ENCODE results near the gene OCLN. TPM values are rescaled to one million over a fixed set of nuclear protein-coding genes. Genes with fewer than 3 reads are reported as not detected.

Gene OCLN, protein sequence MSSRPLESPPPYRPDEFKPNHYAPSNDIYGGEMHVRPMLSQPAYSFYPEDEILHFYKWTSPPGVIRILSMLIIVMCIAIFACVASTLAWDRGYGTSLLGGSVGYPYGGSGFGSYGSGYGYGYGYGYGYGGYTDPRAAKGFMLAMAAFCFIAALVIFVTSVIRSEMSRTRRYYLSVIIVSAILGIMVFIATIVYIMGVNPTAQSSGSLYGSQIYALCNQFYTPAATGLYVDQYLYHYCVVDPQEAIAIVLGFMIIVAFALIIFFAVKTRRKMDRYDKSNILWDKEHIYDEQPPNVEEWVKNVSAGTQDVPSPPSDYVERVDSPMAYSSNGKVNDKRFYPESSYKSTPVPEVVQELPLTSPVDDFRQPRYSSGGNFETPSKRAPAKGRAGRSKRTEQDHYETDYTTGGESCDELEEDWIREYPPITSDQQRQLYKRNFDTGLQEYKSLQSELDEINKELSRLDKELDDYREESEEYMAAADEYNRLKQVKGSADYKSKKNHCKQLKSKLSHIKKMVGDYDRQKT
- 1.1 TPM for polyA plus RNA-seq (2013, experiment 1 of 2)
- 1.4 TPM for polyA plus RNA-seq (2013, experiment 2 of 2)

DNA sequence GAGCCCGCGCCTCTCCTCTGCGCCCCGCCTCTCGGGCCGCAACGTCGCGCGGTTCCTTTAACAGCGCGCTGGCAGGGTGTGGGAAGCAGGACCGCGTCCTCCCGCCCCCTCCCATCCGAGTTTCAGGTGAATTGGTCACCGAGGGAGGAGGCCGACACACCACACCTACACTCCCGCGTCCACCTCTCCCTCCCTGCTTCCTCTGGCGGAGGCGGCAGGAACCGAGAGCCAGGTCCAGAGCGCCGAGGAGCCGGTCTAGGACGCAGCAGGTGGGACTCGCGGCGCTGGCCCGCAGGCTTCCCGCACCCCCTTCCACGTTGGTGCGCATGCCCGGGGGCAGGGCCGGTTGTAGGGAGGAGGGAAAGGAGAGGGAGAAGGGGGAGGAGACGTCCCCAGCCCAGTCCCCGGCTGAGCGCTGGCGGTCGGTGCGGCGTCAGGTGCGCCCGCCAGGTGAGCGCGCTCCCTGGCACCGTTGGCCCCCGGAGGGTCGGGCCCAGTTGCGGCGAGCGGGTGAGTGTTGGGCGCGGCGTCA, at the start of gene OCLN:
Gene OCLN, plus strand, starts transcription at position 400 of the 532 bp plus-strand sequence. CDS start 11,455 bp downstream, outside the sequence.
- H3K9ac ChIP-seq (ENCODE audit: low read length), result peak within 1 kb of the TSS; percentile 61
- H3K23ac ChIP-seq (ENCODE audit: low read length in 2 of 2), result peak within 1 kb of the TSS in 1 of 2 experiments; percentile 85
- peak within 1 kb of the TSS; percentile 65 for H2BK15ac ChIP-seq (ENCODE audit: low read depth, poor library complexity, severe bottlenecking)
- H2BK120ac ChIP-seq (ENCODE audit: low read depth, low read length), result peak within 1 kb of the TSS; percentile 44
- H3K27ac ChIP-seq (ENCODE audit: low read length, poor library complexity, severe bottlenecking), result no peak within 1 kb of the TSS
- H3K9me3 ChIP-seq (ENCODE audit: control insufficient read depth, low read length), result no peaks in the 10 kb centered on the region
- H3K27me3 ChIP-seq (ENCODE audit: control insufficient read depth in 1 of 2, insufficient read depth in 1 of 2, low read length in 2 of 2), result peaks cover 0 to 63% of the 10 kb centered on the region in 2 experiments
- peak within 1 kb of the TSS; percentile 97 for H3K4me2 ChIP-seq (ENCODE audit: low read length, poor library complexity, severe bottlenecking)
- H3K4me3 ChIP-seq (ENCODE audit: insufficient read depth in 1 of 2, low read depth in 1 of 2, low read length in 2 of 2), result peak within 1 kb of the TSS; percentile 82 to 86
- H4K91ac ChIP-seq (ENCODE audit: low read length), result no peak within 1 kb of the TSS
- H3K4me1 ChIP-seq (ENCODE audit: control insufficient read depth, insufficient read depth, low read depth, low read length), result peaks cover 18% of the 10 kb centered on the region
- no peak for DNase-seq
- H3K14ac ChIP-seq (ENCODE audit: low read length in 2 of 2), result peak within 1 kb of the TSS in 1 of 2 experiments; percentile 20
- H2BK12ac ChIP-seq (ENCODE audit: low read length in 2 of 2), result peak within 1 kb of the TSS in 1 of 2 experiments; percentile 11
- H2AK5ac ChIP-seq (ENCODE audit: low read length, severe bottlenecking), result no peak within 1 kb of the TSS
- H4K8ac ChIP-seq (ENCODE audit: low read length), result no peak within 1 kb of the TSS
- peak within 1 kb of the TSS; percentile 48 for H2BK5ac ChIP-seq (ENCODE audit: low read depth, low read length, poor library complexity, severe bottlenecking)
- WGBS, result 1% methylated on average over 29 of the region's 56 CpGs
- H2AFZ ChIP-seq (ENCODE audit: low read depth, low read length), result peak within 1 kb of the TSS; percentile 74
- H3K18ac ChIP-seq (ENCODE audit: low read depth in 1 of 2, low read length in 2 of 2), result peak within 1 kb of the TSS in 1 of 2 experiments; percentile 64
- H3K4ac ChIP-seq (ENCODE audit: low read depth in 1 of 2, low read length in 2 of 2), result peak within 1 kb of the TSS in 1 of 2 experiments; percentile 68
- peaks cover 2% of the 10 kb centered on the region for H3K79me1 ChIP-seq (replicated peaks; ENCODE audit: low read length, poor library complexity, severe bottlenecking)
- H3K36me3 ChIP-seq (ENCODE audit: control insufficient read depth in 1 of 2, insufficient read depth in 2 of 2, low read depth in 1 of 2, low read length in 2 of 2), result no peaks in the 10 kb centered on the region

DNA sequence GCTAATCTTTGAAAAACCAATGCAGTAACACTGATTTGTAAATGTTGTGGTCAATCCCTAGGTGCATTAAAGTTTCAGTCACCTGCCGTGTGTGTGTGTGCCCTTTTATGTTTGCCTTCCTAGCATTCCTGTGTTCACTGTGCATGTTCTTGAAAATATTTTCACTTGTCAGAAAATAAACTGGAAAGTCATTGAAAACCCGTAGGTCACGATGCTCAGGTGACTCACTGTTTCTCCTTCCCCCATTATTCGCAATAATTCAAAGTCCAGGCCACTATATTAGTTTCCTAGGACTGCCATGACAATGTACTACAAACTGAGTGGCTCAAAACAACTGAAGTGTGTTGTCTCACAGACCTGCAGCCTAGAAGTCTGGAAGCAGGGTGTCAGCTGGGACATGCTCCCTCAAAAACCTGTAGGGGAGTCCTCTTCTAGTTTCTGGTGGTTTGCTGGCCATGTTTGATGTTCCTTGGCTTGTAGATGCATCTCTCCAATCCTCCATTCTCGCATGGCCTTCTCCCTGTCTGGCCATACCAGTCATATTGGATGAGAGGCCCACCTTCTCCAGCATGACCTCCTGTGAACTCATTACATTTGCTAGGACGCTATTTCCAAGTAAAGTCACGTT, 48.3 kb upstream of the OCLN start:
- no peak overlapping the region for H3K18ac ChIP-seq (ENCODE audit: low read depth in 1 of 2, low read length in 2 of 2)
- H3K4me3 ChIP-seq (ENCODE audit: insufficient read depth in 1 of 2, low read depth in 1 of 2, low read length in 2 of 2), result no peak overlapping the region
- DNase-seq, result no peak
- no peak overlapping the region for H2BK12ac ChIP-seq (ENCODE audit: low read length in 2 of 2)
- H4K91ac ChIP-seq (ENCODE audit: low read length), result no peak overlapping the region
- no peak overlapping the region for H4K8ac ChIP-seq (ENCODE audit: low read length)
- H3K4me2 ChIP-seq (ENCODE audit: low read length, poor library complexity, severe bottlenecking), result no peak overlapping the region
- no peaks in the 10 kb centered on the region for H3K27me3 ChIP-seq (ENCODE audit: control insufficient read depth in 1 of 2, insufficient read depth in 1 of 2, low read length in 2 of 2)
- H3K23ac ChIP-seq (ENCODE audit: low read length in 2 of 2), result no peak overlapping the region
- peaks cover 3% of the 10 kb centered on the region for H3K4me1 ChIP-seq (ENCODE audit: control insufficient read depth, insufficient read depth, low read depth, low read length)
- no peak overlapping the region for H2AFZ ChIP-seq (ENCODE audit: low read depth, low read length)
- no peak overlapping the region for H2BK5ac ChIP-seq (ENCODE audit: low read depth, low read length, poor library complexity, severe bottlenecking)
- no peak overlapping the region for H3K9ac ChIP-seq (ENCODE audit: low read length)
- no peaks in the 10 kb centered on the region for H3K79me1 ChIP-seq (replicated peaks; ENCODE audit: low read length, poor library complexity, severe bottlenecking)
- no peak overlapping the region for H3K27ac ChIP-seq (ENCODE audit: low read length, poor library complexity, severe bottlenecking)
- WGBS, result 93% methylated on average over 5 of the region's 7 CpGs
- no peak overlapping the region for H3K14ac ChIP-seq (ENCODE audit: low read length in 2 of 2)
- H2BK120ac ChIP-seq (ENCODE audit: low read depth, low read length), result no peak overlapping the region
- H2AK5ac ChIP-seq (ENCODE audit: low read length, severe bottlenecking), result no peak overlapping the region
- H3K9me3 ChIP-seq (ENCODE audit: control insufficient read depth, low read length), result no peaks in the 10 kb centered on the region
- H2BK15ac ChIP-seq (ENCODE audit: low read depth, poor library complexity, severe bottlenecking), result no peak overlapping the region
- no peaks in the 10 kb centered on the region for H3K36me3 ChIP-seq (ENCODE audit: control insufficient read depth in 1 of 2, insufficient read depth in 2 of 2, low read depth in 1 of 2, low read length in 2 of 2)
- no peak overlapping the region for H3K4ac ChIP-seq (ENCODE audit: low read depth in 1 of 2, low read length in 2 of 2)

DNA sequence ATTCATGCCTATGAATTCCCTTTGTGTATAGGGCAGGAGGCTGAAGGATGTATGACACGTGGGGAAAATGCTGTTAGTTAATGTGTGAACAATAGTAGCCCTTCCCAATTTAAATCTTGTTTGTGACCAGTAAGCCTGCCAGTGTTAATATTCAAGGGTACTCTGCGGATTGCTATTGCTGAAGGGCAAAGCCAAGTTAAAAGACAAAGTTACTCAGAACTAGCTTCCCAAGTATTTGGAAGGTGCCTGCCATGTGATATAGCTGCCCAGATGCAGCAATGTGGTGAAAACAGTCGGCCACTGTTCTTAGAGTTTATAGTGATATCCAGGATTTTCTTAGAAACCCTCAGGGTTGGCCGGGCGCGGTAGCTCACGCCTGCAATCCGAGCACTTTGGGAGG, 43.1 kb upstream of the OCLN start:
- H3K9me3 ChIP-seq (ENCODE audit: control insufficient read depth, low read length), result no peaks in the 10 kb centered on the region
- no peak overlapping the region for H3K18ac ChIP-seq (ENCODE audit: low read depth in 1 of 2, low read length in 2 of 2)
- no peak overlapping the region for H3K4ac ChIP-seq (ENCODE audit: low read depth in 1 of 2, low read length in 2 of 2)
- H2BK12ac ChIP-seq (ENCODE audit: low read length in 2 of 2), result no peak overlapping the region
- no peak overlapping the region for H3K4me2 ChIP-seq (ENCODE audit: low read length, poor library complexity, severe bottlenecking)
- H3K36me3 ChIP-seq (ENCODE audit: control insufficient read depth in 1 of 2, insufficient read depth in 2 of 2, low read depth in 1 of 2, low read length in 2 of 2), result no peaks in the 10 kb centered on the region
- peaks cover under 1% of the 10 kb centered on the region for H3K4me1 ChIP-seq (ENCODE audit: control insufficient read depth, insufficient read depth, low read depth, low read length)
- H3K23ac ChIP-seq (ENCODE audit: low read length in 2 of 2), result no peak overlapping the region
- no peak overlapping the region for H4K91ac ChIP-seq (ENCODE audit: low read length)
- no peak for DNase-seq
- no peak overlapping the region for H2AFZ ChIP-seq (ENCODE audit: low read depth, low read length)
- no peak overlapping the region for H3K27ac ChIP-seq (ENCODE audit: low read length, poor library complexity, severe bottlenecking)
- no peak overlapping the region for H4K8ac ChIP-seq (ENCODE audit: low read length)
- no peak overlapping the region for H3K14ac ChIP-seq (ENCODE audit: low read length in 2 of 2)
- H3K79me1 ChIP-seq (replicated peaks; ENCODE audit: low read length, poor library complexity, severe bottlenecking), result no peaks in the 10 kb centered on the region
- no peak overlapping the region for H2AK5ac ChIP-seq (ENCODE audit: low read length, severe bottlenecking)
- H3K27me3 ChIP-seq (ENCODE audit: control insufficient read depth in 1 of 2, insufficient read depth in 1 of 2, low read length in 2 of 2), result no peaks in the 10 kb centered on the region
- H2BK15ac ChIP-seq (ENCODE audit: low read depth, poor library complexity, severe bottlenecking), result no peak overlapping the region
- H3K9ac ChIP-seq (ENCODE audit: low read length), result no peak overlapping the region
- H2BK120ac ChIP-seq (ENCODE audit: low read depth, low read length), result no peak overlapping the region
- 98% methylated on average over 8 of the region's 8 CpGs for WGBS
- no peak overlapping the region for H3K4me3 ChIP-seq (ENCODE audit: insufficient read depth in 1 of 2, low read depth in 1 of 2, low read length in 2 of 2)
- H2BK5ac ChIP-seq (ENCODE audit: low read depth, low read length, poor library complexity, severe bottlenecking), result no peak overlapping the region

DNA sequence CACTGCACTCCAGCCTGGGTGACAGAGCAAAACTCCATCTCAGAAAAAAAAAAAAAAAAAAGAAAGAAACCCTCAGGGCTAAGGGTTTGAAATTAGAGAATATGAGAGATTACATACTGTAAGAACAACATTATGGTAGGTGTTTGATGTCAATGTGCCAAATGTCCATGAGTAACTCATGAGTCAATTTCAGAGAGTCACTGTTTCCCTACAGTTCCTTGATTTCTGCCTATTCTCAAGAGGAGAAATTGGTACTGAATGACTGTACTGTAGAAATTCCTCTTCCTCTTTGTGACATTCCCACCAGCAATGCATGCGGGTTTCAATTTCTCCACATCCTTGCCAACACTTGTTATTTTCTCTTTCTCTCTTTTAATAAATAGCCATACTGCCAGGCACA, 42.5 kb upstream of the OCLN start:
- no peak overlapping the region for H2BK5ac ChIP-seq (ENCODE audit: low read depth, low read length, poor library complexity, severe bottlenecking)

More for the DNA sequence above, 42.5 kb upstream of the OCLN start:
- Histone ChIP-seq H3K27ac (ENCODE audit: low read length, poor library complexity, severe bottlenecking) (no peak overlapping the region), H3K23ac (ENCODE audit: low read length in 2 of 2) (no peak overlapping the region), H3K4me1 (ENCODE audit: control insufficient read depth, insufficient read depth, low read depth, low read length) (no peaks in the 10 kb centered on the region), H3K9ac (ENCODE audit: low read length) (no peak overlapping the region), H2AK5ac (ENCODE audit: low read length, severe bottlenecking) (no peak overlapping the region), H3K36me3 (ENCODE audit: control insufficient read depth in 1 of 2, insufficient read depth in 2 of 2, low read depth in 1 of 2, low read length in 2 of 2) (no peaks in the 10 kb centered on the region), H2AFZ (ENCODE audit: low read depth, low read length) (no peak overlapping the region), H3K14ac (ENCODE audit: low read length in 2 of 2) (no peak overlapping the region), H3K9me3 (ENCODE audit: control insufficient read depth, low read length) (no peaks in the 10 kb centered on the region), H4K8ac (ENCODE audit: low read length) (no peak overlapping the region), H2BK15ac (ENCODE audit: low read depth, poor library complexity, severe bottlenecking) (no peak overlapping the region), H3K4ac (ENCODE audit: low read depth in 1 of 2, low read length in 2 of 2) (no peak overlapping the region), H2BK120ac (ENCODE audit: low read depth, low read length) (no peak overlapping the region), H3K4me2 (ENCODE audit: low read length, poor library complexity, severe bottlenecking) (no peak overlapping the region), H2BK12ac (ENCODE audit: low read length in 2 of 2) (no peak overlapping the region), H4K91ac (ENCODE audit: low read length) (no peak overlapping the region), H3K18ac (ENCODE audit: low read depth in 1 of 2, low read length in 2 of 2) (no peak overlapping the region), H3K79me1 (replicated peaks; ENCODE audit: low read length, poor library complexity, severe bottlenecking) (no peaks in the 10 kb centered on the region), H3K27me3 (ENCODE audit: control insufficient read depth in 1 of 2, insufficient read depth in 1 of 2, low read length in 2 of 2) (no peaks in the 10 kb centered on the region), H3K4me3 (ENCODE audit: insufficient read depth in 1 of 2, low read depth in 1 of 2, low read length in 2 of 2) (no peak overlapping the region)
- DNase-seq, result peak; percentile 26
- 82% methylated on average over 1 of the region's 1 CpG for WGBS
